HL-60/S4 (cell line): ENCODE measurements around the gene CCDC186.

Experiments
- in situ Hi-C: fragments of 300-500 bp; cut with MboI; formaldehyde crosslinking; loops from 2 replicates; pipeline ENCODE4 v1.14.3; 2022; ENCODE audit warnings: low sequenced_read_pairs

Gene CCDC186

DNA sequence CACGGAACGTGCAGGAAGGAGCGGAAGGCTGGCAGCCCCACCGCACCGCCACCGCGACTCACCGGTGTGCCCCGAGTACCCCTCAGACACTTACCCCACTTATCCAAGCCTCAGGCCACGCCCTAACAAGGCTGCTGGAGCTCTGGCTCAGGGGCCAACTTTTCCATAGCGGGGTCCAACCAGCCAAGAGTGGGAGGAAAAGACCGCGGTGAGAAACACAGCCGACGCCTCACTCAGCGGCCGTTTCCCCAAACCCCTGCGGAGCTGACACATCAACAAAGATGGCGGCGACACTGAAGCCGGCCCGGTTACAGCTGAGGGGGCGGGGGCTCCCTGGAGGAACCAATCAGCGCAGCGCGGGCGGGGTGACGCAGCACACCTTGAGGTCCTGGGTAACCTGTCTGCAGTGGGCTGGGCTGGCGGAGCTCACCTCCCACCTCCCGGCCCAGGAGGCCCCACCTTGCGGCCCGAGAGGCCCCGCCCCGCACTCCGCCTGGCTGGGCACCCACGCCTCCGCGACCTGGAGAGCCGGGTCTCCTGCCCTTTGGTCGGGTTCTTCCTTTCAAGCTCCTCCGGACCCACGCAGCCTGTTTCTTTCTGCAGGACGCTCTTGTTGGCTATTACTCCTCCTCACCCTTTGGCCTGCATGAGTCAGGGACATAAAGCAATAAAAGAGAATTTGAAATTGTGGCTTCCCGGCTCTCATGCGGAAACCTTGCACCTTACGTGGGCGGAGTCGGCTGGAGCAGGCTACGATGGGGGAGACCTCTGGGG, at the start of gene CCDC186:
TSS of gene CCDC186 (minus strand) at position 283 of the 774 bp plus-strand sequence. CDS start 10,935 bp downstream, outside the sequence.
- in situ Hi-C loops: no loop called here

- in situ Hi-C loops: no loop called here
Observed at GRCh38 chr10:114223066-114223465, 49.1 kb upstream of the CCDC186 start.

- in situ Hi-C loops: no loop called here
Observed at GRCh38 chr10:114221235-114221634, 47.2 kb upstream of the CCDC186 start.

DNA sequence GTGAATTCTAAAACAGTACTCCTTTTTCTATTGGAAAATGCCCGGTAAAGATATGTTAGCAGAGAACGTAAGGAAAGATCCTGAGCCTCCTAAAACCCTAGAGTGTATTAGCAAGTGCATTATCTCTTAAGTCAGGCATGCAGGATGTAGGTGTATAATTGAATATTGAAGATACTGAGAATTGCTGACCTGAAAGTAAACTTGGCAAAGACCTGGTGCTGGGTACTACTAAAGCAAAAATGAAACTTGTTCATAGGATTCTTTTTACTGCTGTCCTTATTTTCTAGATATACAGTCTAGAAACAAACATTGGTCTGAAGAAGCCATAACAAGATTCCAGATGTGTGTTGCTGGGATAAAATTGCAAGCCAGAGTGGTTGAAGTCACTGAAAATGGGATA, 46.3 kb upstream of the CCDC186 start:
- in situ Hi-C loops: no loop called here

GRCh38 chr10:114215033-114215432, 41.0 kb upstream of the CCDC186 start:
- in situ Hi-C loops: no loop called here

- in situ Hi-C loops: no loop called here
Observed at GRCh38 chr10:114212153-114212552, 38.1 kb upstream of the CCDC186 start.

DNA sequence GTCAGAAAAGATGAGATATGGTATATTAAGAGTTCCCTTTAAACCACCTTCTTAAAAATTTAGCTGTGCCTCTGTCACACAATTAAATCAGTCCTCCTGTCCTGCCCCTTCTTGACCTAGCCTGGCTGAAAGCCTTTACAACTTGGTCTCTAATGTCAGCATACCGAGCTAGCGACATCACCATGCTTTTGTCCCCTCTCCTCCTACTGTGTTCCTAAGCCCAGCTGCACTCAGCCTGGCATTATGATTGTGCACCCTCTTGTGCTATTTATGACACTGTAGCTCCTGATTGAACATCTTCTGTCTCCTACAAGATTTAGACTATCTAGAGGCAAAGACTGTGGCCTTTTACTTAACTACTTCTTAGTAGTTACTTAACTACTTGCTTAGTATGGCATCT, 34.3 kb upstream of the CCDC186 start:
- in situ Hi-C loops: no loop called here

DNA sequence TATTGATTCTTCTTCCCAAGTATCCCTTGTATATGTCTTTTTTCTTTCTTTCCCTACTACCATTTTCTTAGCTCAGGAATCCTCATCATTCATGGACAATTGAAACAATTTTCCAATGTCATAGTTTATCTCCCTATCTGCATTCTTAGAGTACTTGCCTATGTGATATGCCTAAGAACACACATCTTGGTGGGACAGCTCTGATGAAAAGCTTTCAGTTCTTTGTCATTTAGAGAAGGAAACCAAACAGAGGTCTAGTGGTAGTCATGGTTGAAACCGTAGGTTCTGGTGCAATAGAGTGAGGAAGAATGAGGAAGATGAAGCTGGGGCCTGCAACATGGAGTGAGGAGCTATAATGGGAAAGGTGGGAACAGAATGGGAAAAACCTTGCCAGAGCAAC, 33.3 kb upstream of the CCDC186 start:
- in situ Hi-C loops: no loop called here

DNA sequence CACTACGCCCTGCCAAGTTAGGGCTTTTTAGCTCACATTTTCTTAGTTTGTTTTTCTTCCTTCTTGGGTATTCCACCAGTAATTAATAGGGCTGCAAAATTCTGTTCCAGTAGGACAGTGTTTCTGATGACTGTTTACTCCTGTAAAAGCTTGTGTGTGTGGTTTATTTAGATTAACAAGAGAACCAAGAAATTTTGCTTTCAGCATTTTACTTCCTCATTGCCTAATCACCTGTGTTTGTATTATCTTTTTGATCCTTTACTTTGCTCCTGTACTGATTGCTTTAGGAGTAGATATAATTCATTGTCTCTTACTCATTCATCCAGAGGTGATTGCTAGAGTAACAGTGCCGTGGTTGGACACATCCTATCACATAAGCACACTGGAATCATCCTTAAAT, 32.9 kb upstream of the CCDC186 start:
- in situ Hi-C loops: no loop called here

GRCh38 chr10:114202812-114203211, 28.8 kb upstream of the CCDC186 start:
- in situ Hi-C loops: no loop called here

DNA sequence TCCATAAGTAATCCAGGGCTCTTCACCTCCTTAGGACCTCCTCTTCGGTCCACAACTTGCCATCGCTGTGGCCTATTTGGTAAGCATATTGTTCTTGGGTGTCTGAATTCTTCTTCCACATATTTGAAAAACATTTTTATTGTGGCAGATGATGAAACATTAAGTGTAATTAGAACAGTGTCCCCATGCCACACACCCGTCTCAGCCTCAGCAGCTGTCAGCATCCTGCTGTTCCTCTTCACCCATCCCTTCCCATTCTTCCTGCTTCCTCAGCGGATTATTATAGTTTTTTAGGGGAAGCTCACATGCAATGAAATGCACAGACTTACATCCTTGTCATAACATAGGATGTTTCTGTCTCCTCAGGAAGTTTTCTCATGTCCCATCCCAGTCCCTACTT, 25.2 kb upstream of the CCDC186 start:
- in situ Hi-C loops: no loop called here

DNA sequence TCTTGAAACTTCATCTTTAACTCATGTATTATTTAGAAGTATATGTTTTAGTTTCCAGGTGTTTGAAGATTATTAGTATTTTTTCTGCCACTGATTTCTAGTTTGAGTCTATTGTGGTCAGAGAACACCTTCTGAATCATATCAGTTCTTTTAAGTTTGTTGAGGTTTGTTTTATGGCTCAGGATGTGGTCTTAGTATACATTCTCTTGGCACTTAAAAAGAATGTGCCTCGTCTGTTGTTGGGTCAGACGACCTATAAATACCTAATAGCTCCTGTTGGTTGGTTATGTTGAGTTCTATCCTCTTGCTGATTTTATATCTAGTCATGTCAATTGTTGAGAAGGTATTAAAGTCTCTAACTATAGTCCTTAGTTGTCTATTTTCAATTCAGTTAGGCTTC, 21.1 kb upstream of the CCDC186 start:
- in situ Hi-C loops: no loop called here

GRCh38 chr10:114189700-114190099, 15.7 kb upstream of the CCDC186 start:
- in situ Hi-C loops: no loop called here

DNA sequence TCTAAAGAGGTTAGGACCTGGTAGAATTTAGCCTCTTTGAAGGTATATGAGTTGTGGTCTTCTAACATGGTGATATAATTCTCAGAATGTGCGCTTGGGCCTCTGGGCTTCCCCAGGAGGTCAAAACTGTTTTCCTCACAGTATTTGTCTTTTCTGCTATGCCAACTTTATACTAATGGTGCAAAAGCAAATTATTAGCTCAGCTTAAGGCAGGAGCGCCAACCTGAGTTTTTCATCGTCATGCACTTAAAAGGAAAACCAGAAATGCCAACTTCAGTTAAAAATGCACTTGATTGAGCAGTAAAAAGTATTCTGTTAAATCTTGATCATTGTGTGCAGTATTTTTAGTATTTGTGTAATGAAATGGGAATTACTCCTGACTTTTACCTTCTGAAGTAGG, 14.9 kb upstream of the CCDC186 start:
- in situ Hi-C loops: no loop called here

GRCh38 chr10:114188001-114188400, 14.0 kb upstream of the CCDC186 start:
- in situ Hi-C loops: no loop called here

GRCh38 chr10:114184276-114184675, 10.3 kb upstream of the CCDC186 start:
- in situ Hi-C loops: no loop called here

- in situ Hi-C loops: no loop called here
Observed at GRCh38 chr10:114183563-114183962, 9.6 kb upstream of the CCDC186 start.

DNA sequence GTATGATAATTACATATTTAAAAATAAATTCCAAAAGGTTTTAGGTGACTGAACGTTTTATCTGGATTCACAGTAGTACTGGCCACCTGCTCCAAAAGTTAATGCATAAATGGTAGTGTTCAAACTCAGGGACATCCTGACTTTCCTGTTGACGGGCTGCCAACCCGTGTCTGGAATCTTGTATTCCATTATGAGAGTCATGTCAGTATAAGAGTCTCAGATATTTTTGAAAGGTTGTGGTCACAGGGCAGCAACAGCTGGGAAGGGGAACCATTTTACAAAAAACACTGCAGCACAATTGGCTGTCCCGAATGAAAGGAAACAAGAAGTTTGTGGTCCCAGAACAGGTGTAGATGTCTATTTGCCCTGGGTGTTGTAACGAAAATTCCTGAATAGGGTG, 8.0 kb upstream of the CCDC186 start:
- in situ Hi-C loops: no loop called here

DNA sequence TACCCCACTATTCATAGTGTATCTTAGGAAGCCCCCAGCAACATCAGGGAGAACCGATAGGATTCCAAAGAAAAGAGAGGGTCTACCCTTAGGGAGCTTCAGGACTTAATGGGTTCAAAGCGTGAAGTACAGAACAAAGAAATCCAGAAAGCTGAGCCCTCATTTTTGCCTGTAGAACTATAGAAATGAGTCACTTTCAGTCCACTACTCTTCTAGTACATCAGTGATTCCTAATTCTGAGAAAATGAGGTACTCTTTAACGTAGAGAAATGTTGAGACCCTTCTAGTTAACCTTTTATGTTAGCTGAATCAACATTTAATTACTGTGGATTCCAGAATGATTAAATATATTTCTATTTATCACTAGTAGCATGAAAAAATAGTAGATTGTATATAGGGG, 6.9 kb upstream of the CCDC186 start:
- in situ Hi-C loops: no loop called here

- in situ Hi-C loops: no loop called here
Observed at GRCh38 chr10:114179747-114180146, 5.7 kb upstream of the CCDC186 start.

GRCh38 chr10:114179148-114179547, 5.1 kb upstream of the CCDC186 start, which contains the start of gene TDRD1:
Gene TDRD1, plus strand, starts transcription at chr10:114179353. Its CDS starts 8,479 bp downstream, at chr10:114187832.
- in situ Hi-C loops: no loop called here

DNA sequence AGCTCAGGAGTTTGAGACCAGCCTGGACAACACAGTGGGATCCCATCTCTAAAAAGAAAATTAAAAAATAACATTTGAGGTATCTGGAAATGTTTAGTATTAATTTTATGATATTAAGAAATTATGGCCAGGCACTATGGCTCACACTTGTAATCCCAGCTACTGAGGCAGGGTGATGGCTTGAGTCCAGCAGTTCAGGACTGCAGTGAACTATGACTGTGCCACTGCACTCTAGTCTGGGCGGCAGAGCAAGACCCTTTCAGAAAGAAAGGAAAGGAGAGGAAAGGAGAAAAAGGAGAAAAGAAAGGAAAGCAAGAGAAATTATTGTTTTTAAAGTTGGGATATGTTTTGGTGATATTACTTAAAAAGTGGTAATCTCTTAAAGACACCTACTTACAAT, 2.5 kb upstream of the CCDC186 start:
- in situ Hi-C loops: no loop called here

GRCh38 chr10:114175667-114176066, 1.7 kb upstream of the CCDC186 start:
- in situ Hi-C loops: no loop called here
